ENCODE measurements around the gene ZNF555.
"Not testable (repeated sequence)": the region's sequence is repeated elsewhere in the genome, so short reads cannot be mapped to it uniquely, and the experiment has no call there.

ZNF555 gene

GRCh38 chr19:2807379-2808128 is 33.7 kb upstream of the ZNF555 start:
- DNase-seq: no peak

DNA sequence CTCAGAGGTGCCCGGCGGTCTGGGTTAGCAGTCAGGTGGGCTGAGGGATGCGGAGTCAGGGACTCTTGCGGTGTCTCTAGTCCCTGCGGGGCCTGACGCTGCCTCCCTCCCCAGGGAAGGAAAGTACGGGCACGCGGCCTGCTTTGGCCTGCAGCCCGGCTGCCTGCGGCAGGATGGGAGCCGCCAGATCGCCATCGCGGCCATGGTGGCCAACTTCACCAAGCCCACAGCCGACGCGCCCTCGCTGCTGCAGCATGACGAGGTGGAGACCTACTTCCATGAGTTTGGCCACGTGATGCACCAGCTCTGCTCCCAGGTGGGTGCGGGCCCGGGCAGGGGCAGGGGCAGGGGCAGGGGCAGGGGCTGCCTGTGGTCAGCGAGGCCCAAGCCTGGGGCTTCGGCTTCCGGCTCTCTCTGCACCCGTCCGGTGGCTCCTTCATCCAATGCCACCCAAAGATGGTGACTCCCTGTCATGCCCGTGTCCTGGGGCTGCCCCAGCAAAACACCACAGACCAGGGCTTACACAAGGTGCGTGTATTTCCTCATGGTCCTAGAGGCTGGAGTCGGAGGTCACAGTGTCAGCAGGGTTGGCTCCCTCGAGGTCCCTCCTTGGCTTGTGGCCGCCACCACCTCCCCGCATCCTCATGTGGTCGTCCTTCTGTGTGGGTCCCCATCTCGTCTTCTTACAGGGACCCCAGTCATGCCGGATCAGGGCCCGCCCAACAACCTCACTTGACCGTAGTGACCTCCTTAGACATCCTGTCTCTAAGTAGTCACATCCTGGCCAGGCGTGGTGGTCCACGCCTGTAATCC is 32.9 kb upstream of the ZNF555 start:
- DNase-seq: no peak

- DNase-seq: no peak
Measured at GRCh38 chr19:2809387-2810140, 31.7 kb upstream of the ZNF555 start.

GRCh38 chr19:2810141-2811091 is 30.9 kb upstream of the ZNF555 start:
- no peak for DNase-seq

DNA sequence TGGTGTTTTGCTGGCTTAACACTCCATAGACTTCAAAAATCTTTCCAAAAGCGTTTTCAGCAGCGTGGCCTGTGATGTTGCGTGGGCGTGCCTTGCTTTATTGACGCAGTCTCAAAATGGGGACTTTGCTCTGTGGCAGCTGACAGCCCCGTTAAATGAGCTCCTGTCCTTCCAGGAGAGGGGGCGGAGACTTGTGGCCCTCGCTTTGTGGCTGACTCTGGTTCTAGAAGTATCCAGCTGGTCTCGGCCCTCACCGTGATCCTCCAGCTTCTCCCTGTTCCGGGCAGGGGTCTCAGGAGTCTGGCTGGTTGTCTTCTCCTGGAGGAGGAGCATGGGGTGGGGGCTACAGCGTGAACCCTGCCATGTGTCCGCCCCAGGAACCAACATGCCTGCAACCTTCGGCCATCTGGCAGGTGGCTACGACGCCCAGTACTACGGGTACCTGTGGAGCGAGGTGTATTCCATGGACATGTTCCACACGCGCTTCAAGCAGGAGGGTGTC is 30.0 kb upstream of the ZNF555 start:
- no peak for DNase-seq

DNA sequence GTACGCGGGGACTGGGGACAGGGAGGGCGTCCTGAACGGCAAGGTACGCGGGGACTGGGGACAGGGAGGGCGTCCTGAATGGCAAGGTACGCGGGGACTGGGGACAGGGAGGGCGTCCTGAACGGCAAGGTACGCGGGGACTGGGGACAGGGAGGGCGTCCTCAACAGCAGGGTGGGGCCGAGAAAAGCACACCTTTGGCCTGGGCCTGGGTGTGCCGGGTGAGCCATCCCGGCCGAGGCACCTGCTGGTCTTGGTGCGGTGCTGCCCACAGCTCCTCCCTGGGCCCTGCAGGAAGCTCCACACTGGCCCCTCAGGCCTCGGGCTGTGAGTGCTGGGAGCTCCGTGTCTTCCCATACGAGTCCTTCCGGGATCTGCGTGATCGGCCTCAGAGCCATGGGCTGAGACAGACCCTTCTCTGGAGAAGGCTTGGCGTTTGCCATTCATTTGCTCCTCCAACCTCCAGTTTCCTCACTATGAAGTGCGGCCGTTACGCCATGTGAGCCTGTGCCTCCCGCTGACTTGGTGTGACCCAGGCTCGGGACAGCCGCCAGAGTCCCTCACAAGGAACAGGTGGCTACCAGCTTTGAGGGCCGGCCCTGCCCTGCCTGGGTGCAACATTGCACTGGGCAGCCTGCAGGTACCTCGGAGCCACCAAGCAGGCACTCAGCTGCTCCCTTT is 29.4 kb upstream of the ZNF555 start:
- DNase-seq: no peak

DNA sequence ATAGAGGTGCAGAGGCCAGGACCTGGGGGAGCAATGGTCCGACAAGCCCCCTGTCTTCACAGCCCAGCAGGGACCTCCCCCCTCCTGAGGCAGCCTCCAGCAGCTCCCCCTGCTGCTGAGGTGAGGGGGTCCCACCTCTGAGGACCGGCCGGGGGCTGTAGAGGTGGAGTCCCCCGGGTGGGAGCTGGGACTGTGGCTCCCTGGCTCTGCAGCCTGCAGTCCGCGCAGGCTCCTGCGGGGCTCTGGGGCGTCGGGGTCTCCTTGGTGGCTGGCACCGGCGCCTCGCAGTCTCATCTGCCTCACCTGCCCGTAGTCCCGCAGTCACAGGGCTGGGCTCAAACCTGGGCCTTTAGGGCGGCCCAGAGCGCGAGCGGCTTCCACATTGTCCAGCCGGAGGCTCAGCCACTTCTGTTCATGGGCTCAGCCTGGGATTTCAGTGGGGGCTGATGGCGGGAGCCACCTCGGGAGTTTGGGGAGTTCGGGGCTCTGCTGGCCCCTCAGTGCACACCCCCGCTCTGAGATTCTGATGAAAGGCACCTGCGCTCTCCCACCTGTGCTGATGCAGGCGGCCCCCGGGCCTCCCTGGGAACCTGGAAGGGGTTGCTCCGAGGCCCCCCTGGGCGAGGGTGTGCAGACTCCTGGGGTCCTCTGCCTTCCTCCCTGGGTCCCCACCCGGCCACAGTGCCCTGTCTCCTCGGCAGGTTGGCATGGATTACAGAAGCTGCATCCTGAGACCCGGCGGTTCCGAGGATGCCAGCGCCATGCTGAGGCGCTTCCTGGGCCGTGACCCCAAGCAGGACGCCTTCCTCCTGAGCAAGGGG is 28.7 kb upstream of the ZNF555 start:
- no peak for DNase-seq

DNA sequence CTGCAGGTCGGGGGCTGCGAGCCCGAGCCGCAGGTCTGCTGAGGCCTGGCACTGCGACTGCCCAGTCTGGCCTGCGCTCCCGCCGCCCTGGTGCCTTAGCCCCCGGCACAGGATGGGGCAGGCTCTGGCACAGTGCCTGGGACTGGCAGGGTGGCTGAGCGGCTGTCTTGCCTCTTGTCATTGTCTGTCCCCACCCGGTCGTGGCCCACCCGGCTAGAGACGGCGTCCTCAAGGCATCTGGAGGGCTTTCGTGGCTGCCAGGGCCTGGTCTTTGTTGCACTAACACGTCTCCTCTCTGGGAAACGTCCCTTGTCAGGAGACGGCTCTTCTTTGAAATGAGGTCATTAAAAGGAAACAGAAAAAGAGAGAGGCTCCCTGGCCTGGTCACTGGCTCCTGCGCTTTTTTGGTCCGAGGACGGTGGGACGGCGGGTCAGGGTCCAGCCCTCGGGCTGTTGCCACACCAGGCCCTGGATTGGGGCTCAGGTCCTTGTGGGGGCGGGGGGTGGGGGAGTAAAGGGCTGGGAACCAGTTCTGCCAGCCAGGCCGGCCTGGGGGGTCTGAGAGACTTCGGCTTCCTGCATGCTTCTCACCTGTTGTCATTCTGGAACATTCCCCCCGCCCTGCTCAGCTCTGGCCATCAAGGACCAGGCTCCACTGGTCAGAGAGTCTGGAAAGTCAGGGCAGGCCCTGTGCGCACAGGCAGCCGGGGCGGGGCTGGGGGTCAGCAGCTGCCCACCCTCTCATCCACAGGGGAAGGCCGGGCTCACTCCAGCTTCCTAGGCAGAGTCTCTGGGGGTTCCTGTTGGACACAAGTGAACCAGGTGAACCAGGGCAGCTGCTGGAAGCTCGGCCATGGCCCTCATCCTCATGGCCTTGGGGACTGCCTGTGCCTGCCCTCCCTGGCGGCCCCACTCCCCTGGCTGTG is 27.8 kb upstream of the ZNF555 start:
- DNase-seq: no peak

DNA sequence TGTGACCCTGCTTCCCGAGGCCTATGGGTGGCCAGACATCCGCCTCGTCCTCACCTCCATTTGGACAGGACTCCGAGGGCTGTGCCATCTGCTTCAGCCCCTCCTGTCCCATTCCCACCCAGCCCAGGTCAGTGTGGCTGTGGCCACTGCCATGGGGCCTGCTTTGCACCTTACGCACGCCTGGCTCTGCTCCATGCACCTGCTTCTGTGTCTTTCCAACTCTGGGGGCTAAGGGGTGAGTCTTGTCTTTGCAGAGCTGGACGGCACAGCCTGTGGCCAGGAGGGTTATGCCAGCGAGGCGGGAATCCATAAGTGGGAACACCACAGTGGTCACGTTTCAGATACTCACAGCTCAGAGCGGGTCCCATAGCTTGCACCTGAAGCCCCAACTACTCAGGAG is 26.8 kb upstream of the ZNF555 start:
- no peak for DNase-seq

DNA sequence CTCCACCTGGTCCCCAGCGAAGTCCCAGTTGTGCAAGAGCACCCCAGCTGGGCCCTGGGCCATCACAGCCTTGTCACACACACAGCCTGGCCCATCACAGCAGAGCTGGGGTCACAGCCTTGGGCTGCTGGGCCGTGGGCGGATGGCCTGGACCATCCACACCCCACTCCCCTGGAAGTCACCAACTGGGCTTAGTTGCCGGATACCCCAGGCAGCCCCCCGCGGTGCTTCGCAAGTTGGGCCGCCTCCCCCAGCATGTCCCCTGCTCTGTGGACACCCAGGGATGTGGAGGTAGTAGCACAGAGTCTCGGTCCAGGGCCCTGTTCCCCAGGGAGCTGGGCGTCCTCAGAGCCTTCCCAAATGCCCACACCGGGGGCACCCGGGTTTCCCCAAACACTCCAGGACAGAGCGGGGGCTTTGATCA is 26.1 kb upstream of the ZNF555 start:
- no peak for DNase-seq

DNA sequence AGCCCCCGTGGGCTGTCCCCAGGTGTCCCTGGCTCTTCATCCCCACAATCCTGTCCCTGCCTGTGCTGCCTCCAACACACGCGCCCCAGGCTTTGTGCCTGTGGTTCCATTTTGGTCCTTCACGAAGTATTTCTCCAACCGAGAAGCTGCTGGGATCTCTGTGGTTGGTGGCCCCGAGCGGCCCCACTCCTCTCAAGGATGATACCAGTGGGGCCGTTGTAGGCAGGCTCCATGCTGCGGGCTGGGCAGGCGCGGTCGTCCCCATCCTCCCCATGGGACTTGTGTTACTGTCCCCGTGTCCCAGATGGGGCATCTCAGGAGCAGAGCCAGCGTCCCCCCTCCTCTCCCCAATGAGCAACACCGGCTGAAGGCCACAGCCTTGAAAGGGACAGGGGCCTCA is 25.4 kb upstream of the ZNF555 start:
- DNase-seq: no peak

DNA sequence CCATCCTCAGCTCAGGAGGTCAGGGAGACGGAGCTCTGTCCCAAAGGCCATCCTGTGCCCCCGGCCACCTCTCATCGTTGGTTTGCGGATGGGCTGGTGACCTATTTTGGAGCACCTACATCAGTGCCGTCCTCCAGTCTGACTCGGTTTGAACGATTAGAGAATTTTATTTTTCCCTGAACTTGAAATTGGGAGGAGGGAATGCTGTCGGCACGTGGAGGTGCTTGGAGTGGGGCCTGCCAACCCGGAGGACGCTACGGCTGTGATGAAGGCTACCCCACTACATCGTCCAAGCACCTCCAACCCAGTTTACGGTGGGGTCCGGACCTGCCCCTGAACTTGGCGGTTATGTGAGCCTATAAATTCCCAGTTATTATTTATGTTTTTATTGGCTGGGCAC is 24.6 kb upstream of the ZNF555 start:
- no peak for DNase-seq

DNA sequence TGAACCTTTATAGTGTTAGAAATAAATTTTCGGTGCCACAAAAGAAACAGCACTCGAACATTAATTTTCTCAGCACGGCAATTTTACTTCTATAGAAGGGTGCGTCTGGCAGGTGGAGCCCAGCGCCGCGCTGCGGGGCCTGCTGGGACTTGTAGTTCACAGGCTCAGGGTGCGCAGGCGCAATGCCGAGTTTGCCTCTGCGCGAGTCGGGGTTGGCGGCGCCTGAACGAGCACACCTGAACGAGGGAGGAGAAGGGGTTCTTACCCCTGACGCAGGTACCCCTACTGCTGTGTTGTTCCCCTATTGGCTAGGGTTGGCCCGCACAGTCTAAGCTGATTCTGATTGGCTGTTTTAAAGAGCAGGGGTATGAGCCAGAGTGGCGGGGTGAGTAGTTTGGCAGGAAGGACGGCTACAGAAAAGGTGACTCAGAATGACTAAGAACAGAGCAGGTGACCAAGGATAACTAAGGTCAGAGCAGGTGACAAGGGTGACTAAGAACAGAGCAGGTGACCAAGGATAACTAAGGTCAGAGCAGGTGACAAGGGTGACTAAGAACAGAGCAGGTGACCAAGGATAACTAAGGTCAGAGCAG is 23.9 kb upstream of the ZNF555 start:
- not testable (repeated sequence) for DNase-seq

GRCh38 chr19:2819540-2820111 is 21.6 kb upstream of the ZNF555 start, which contains the start of gene ZNF554:
Gene ZNF554, plus strand, starts transcription at chr19:2819868. Its CDS starts 204 bp downstream, at chr19:2820072.
- DNase-seq: peak; percentile 98

DNA sequence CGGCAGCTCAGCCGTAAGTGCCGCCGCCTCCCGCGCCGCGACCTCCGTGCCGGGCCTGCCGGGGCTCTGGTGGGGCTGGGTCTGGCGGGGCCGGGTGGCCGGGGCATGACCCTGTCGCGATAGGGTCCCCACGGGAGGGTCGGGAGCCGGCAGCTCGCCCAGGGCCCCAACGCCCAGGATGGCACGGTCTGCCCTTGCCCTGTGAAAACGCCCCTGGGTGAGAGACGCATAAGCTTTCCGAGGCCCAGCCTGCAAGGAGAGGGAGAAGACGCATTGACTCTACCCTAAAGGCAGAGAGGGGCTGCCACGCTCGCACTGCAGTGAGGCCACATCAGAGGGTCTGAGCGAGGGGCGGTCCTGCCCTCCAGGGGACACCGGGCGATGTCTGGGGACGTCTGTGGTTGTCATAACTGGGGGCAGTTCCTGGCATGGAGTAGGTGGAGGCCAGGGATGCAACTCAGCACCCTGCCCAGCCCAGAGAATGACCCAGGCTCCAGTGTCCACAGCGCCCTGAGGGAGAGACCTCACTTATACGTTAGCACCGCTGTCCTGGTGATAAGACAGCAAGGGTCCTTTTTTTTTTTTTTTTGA is 21.1 kb upstream of the ZNF555 start:
- peak; percentile 35 for DNase-seq

DNA sequence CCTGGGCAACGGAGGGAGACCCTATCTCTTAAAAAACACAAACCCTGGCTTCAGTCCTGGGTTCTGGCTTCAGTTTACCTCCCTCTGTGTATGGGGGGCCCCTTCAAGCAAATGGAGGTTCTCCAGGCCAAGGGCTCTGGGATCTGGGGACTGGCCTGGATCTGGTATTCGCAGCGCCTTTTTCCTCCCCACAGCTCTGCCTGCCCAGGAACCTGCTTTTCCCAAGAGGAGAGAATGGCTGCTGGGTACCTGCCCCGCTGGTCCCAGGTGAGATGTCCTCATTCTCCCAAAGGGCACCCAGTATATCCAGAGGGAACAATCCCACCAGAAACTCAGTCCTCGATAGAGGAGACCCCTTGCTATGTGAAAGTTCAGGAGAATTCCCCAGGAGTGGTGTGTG is 18.4 kb upstream of the ZNF555 start:
- no peak for DNase-seq

DNA sequence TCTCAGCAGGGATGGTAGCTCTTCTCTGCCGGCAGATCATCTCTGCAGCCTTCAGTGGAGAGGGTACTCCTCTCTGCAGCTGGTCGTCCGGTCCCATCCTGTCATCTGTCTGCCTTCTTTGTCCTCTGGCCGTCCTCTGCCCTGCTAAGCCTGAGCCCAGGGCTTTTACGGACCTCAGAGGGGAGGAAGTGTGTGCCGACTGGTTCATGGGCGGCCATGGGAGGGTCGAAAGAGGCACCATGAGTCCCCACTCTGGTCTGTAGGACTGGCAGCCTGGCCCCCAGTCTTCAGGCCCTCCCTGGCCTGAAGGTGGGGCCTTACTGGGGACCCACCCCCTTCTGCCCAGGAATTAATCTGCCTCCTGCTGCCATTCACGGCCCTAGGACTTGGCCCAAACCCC is 17.6 kb upstream of the ZNF555 start:
- DNase-seq: no peak

DNA sequence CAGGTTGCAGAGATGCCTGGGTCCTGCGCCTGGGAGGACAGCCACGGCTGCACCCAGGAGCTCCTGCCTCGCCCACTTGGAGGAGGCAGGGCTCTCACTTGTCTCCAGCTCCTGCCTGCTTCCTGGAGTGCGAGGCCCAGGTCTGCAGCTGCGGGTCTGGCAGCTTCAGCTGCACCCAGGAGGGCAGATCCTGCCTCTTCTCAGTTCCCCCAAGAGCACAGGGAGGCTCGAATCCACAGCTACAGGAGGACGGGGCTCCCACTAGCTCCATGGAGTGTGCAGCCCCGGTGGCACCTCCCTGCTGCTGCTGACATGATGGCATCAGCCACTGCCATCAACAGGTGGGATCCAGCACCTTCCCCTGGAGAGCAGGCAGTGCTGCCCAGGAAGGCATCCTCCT is 17.1 kb upstream of the ZNF555 start:
- no peak for DNase-seq
